ENCODE data around the gene GLRX5. TPM values are rescaled to one million over a fixed set of nuclear protein-coding genes. Genes with fewer than 3 reads are reported as not detected.
"Not testable (repeated sequence)": the region's sequence is repeated elsewhere in the genome, so short reads cannot be mapped to it uniquely, and the experiment has no call there.

Gene GLRX5
- total RNA-seq, 1 experiment from 2014 or later = 82.3 TPM

DNA sequence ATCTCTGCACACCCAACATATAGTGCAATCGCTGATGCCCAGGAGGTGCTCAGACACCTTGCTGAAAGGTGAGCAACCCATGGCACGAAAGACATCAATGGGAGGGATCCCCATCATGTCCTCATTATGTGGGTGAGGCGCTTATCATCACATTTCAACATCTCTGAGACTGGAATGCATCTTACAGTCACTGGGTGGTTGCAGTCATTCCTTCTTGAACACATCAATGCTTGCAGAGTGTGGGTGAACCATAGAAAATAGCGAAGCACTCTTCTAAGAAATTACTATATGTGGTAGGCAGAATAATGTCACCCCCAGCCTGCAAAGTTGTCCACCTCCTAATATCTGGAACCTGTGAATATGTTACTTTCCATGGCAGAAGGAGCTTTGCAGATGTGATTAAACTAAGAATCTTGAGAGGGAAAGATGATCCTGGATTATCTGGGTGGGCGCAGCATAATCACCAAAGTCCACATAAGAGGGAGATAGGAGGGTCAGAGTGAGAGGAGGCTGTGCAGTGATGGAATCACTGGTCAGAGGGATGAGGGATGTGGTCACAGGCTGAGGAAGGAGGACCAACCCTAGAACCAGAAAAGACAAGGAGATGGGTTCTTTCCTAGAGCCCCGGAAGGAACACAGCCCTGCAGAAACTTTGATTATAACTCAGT is 51.2 kb downstream of the GLRX5 start:
- no peaks in the 10 kb centered on the region for H3K27me3 ChIP-seq (replicated peaks)
- no peak overlapping the region for H3K4me3 ChIP-seq
- no peaks in the 10 kb centered on the region for H3K9me3 ChIP-seq (replicated peaks)
- no peak for DNase-seq (ENCODE audit: low read depth in 1 of 2, low spot score in 2 of 2)
- H3K36me3 ChIP-seq = no peaks in the 10 kb centered on the region
- no peaks in the 10 kb centered on the region for H3K4me1 ChIP-seq (replicated peaks)
- H3K27ac ChIP-seq = no peak overlapping the region

DNA sequence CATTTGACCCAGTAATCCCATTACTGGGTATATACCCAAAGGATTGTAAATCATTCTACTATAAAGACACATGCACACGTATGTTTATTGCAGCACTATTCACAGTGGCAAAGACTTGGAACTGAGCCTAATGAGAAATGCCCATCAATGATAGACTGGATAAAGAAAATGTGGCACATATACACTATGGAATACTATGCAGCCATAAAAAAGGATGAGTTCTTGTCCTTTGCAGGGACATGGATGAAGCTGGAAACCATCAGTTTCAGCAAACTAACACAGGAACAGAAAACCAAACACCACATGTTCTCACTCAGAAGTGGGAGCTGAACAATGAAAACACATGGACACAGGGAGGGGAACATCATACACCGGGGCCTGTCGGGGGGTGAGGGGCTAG is 56.3 kb downstream of the GLRX5 start:
- H3K36me3 ChIP-seq; H3K27me3 ChIP-seq (replicated peaks); H3K4me3 ChIP-seq; H3K4me1 ChIP-seq (replicated peaks); DNase-seq (ENCODE audit: low read depth in 1 of 2, low spot score in 2 of 2); H3K27ac ChIP-seq; H3K9me3 ChIP-seq (replicated peaks): not testable (repeated sequence)

Other genes starting within 250 kb of the GLRX5 start
- 4.1 and 4.7 TPM in 2 replicates for gene CLMN, start 215.1 kb upstream of the GLRX5 start, total RNA-seq (2014; rRNA removed; shearing (Covaris generic))
- gene SYNE3, start 18.4 kb upstream of the GLRX5 start, total RNA-seq (2014; rRNA removed; shearing (Covaris generic)) = 8.3 and 11.5 TPM in 2 replicates
- gene TCL1B, start 151.4 kb downstream of the GLRX5 start, total RNA-seq (2014; rRNA removed; shearing (Covaris generic)) = not detected in 2 replicates
- gene TCL1A, start 179.1 kb downstream of the GLRX5 start, total RNA-seq (2014; rRNA removed; shearing (Covaris generic)) = not detected in 2 replicates

Data from SJSA1 (cell line).